CD4-positive, alpha-beta T cell treated with Interleukin-4 for 4 hours (primary cell): ENCODE results near the gene ZNF428.
"Not testable (repeated sequence)": the region's sequence is repeated elsewhere in the genome, so short reads cannot be mapped to it uniquely, and the experiment has no call there.

Experiments
- DNase-seq: peaks from one replicate; pipeline ENCODE4 v3.0.0-alpha.2; 2020

Gene ZNF428

GRCh38 chr19:43619262-43620060 is at the start of gene ZNF428:
TSS of gene ZNF428 (minus strand) at chr19:43619629. CDS start at chr19:43614304, 5,325 bp downstream.
- peak; percentile 87 for DNase-seq

- DNase-seq, result peak; percentile 95
These were observed 49.1 kb upstream of the ZNF428 start for GRCh38 chr19:43668406-43669109.

GRCh38 chr19:43667876-43668405 is 48.5 kb upstream of the ZNF428 start:
- DNase-seq, result no peak

- no peak for DNase-seq
These were observed 47.9 kb upstream of the ZNF428 start for GRCh38 chr19:43667126-43667875.

- DNase-seq, result peak; percentile 43
These were observed 44.6 kb upstream of the ZNF428 start for GRCh38 chr19:43664018-43664417.

GRCh38 chr19:43662487-43662886 is 43.1 kb upstream of the ZNF428 start:
- DNase-seq, result no peak

GRCh38 chr19:43660971-43661360 is 41.5 kb upstream of the ZNF428 start:
- no peak for DNase-seq

- no peak for DNase-seq
These were observed 41.0 kb upstream of the ZNF428 start for GRCh38 chr19:43660301-43660970.

- no peak for DNase-seq
These were observed 39.1 kb upstream of the ZNF428 start for GRCh38 chr19:43658494-43658893.

- DNase-seq, result no peak
These were observed 38.6 kb upstream of the ZNF428 start for GRCh38 chr19:43658001-43658400.

GRCh38 chr19:43656436-43656835 is 37.0 kb upstream of the ZNF428 start:
- DNase-seq, result no peak

- no peak for DNase-seq
These were observed 33.1 kb upstream of the ZNF428 start for GRCh38 chr19:43652546-43652874.

- DNase-seq, result peak; percentile 28
These were observed 32.5 kb upstream of the ZNF428 start for GRCh38 chr19:43651758-43652545.

GRCh38 chr19:43650276-43650675 is 30.8 kb upstream of the ZNF428 start:
- not testable (repeated sequence) for DNase-seq

GRCh38 chr19:43649514-43649913 is 30.1 kb upstream of the ZNF428 start:
- no peak for DNase-seq

- no peak for DNase-seq
These were observed 29.2 kb upstream of the ZNF428 start for GRCh38 chr19:43648633-43649032.

GRCh38 chr19:43644181-43644580 is 24.8 kb upstream of the ZNF428 start:
- DNase-seq, result no peak

- no peak for DNase-seq
These were observed 23.9 kb upstream of the ZNF428 start for GRCh38 chr19:43643326-43643725.

GRCh38 chr19:43642531-43642930 is 23.1 kb upstream of the ZNF428 start:
- DNase-seq, result no peak

- no peak for DNase-seq
These were observed 21.9 kb upstream of the ZNF428 start for GRCh38 chr19:43641333-43641732.

GRCh38 chr19:43640424-43640757 is 21.0 kb upstream of the ZNF428 start:
- no peak for DNase-seq
